ENCODE data around the gene MAN2A1.

- TF ChIP-seq ESRRG (CRISPR knock-in tag; IDR thresholded peaks at IDR 0.05) (no peak), ZFP3 (CRISPR knock-in tag; IDR thresholded peaks at IDR 0.05) (no peak), RARB (CRISPR knock-in tag; IDR thresholded peaks at IDR 0.05) (no peak), BACH2 (CRISPR knock-in tag; IDR thresholded peaks at IDR 0.05; ENCODE audit: borderline replicate concordance) (no peak), CSRNP3 (CRISPR knock-in tag; IDR thresholded peaks at IDR 0.05) (no peak), ARNTL (CRISPR knock-in tag; IDR thresholded peaks at IDR 0.05; ENCODE audit: borderline replicate concordance, low read depth) (no peak), ZNF8 (CRISPR knock-in tag; IDR thresholded peaks at IDR 0.05) (no peak)
These were observed 169.8 kb downstream of the MAN2A1 start for GRCh38 chr5:109859537-109859936.
